Measurements from ENCODE around the gene PDK4.
"Not testable (repeated sequence)": the region's sequence is repeated elsewhere in the genome, so short reads cannot be mapped to it uniquely, and the experiment has no call there.

Gene PDK4

DNA sequence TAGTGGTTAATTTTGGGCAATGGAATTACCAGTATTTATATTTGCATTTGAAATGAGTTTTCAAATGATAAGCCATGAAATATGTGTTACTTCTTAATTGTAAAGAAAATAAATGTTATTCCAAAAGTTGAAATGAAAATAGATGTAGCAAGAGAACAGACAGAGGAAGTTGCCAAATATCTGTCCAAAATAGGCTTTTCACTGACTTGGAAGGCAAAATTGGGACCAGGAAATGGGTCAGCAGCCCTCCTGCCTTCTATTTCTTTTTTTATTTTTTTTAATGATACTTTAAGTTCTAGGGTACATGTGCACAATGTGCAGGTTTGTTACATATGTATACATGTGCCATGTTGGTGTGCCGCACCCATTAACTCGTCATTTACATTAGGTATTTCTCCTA is 8.1 kb upstream of the PDK4 start:
- not testable (repeated sequence) for DNase-seq

DNA sequence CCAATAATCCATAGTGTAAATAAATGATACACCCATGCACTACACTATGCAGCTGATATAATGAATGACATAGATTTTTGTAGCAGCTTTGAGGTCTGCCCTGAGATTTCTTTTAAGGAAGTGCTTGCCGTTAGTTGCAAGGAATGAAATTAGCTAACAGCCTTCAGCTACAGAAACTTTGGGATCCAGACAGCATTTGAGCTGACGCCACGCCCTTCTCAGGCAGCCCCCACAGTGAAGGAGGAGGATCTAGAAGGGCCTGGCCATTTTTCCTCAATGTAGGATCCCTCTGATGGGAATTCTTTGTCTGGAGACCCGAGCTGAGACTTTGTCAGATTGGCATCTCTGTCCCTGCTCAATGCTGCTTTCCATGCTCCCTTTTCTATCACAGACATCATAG is 6.1 kb upstream of the PDK4 start:
- DNase-seq, result no peak

DNA sequence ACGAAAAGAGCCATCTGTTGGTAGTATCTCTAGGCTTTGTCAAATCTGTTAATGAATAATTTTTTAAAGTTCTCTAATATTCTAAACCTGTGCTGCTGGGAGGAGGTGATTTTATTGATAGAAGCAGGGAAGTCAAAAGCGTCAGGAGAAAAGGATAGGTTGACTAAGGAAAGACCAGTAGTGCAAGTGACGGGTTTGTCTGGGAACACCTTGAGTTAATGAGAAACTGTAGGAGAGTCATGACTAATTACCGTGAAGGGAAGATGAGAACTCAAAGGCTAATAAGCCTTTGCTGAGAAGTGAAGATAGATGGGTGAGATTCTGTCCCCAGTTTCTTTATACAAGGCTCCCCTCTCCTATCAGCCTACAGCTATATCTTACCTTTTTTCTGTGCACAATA is 5.0 kb upstream of the PDK4 start:
- DNase-seq, result no peak

DNA sequence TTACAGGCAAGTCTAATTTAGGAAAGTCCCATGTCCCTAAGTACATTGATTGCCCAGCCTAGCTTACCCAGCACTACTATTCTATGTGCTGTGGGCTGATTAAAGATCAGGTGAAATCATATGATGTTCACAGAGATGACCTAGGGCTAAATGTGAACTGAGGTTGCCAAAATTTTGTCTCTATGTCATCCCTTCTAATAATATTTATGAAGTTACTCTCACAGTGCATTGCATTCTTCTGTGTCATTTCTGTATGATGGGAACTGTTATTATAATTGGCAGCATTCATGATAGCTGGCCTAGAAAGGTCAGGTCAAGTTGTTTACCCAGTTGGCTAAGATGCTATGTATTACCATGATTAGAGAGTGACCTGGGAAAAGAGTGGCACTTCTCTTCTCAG is 2.8 kb upstream of the PDK4 start:
- DNase-seq, result no peak

DNA sequence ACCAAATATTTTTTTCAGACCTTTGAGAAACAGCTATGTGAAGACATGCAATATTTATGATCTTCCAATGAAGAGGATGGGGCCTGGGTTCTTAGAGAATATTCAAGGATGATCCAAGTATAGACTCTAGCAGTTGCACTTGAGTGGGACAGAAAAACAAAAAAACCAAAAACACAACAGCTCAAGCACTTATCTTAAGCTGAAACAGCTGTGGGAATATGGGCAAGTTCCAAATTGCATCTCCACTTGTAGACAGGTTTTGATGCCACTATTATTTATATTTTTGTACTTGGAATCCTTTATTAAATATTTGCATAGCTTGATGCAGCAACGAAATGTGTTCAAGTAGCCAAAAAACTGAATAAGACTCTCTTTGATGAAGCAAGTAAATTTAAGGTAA is 2.2 kb upstream of the PDK4 start:
- no peak for DNase-seq

DNA sequence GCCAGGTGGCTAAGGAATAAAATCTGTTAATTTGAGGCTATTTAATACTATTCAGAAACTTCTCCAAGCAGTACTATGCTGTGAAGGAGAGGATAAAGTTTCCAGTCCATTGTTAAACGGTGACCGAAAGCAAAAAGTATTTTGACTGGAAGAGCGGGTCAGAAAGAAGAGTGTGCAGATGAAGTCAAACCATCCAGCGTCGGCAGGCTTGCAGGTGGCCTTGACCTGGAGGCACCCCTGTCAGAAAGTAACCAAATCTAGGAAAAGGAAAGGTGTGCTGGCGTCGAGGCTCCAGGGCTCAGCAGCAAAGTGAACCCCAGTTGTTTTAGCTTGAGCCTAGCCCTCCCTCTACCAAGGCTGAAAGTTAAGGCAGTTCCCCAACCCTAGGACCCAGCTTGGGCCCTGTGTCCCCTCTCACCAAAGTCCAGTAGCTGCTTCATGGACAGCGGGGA is 544 bp downstream of the PDK4 start:
- no peak for DNase-seq

DNA sequence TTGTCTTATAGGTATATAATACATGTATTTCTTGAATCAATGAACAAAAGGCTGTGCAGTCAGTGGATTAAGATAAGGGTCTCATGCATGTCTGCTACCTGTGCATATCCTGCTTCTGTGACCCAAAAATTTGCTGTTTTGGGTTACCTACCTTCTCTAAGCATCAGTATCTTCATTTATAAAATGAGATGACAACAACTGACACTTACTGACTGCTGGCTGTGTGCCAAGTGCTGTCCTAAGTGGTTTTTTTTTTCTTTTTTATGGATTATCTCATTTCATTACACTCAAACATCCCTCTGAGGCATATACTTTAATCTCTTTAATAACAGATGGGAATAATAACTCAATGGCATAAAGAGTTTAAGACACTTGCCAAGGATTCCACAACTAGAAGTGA is 2.1 kb downstream of the PDK4 start:
- no peak for DNase-seq

DNA sequence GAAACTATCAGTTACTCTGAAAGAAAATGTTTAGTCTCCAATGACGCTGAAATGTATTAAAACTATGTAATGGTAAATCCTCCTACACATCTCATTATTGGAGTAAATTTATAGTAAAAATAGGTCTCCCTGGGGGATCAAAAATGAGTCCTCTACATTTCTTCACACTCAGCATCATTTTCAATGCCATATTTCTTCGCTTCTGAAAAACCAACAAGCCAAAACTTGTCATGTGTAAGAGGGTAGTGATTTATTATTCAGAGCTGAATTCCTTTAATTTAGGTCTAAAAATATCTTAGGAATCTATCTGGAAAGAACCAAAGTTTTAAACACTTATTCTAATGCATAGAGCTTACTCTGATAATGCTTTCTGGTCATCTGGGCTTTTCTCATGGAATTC is 3.0 kb downstream of the PDK4 start:
- peak; percentile 33 for DNase-seq

DNA sequence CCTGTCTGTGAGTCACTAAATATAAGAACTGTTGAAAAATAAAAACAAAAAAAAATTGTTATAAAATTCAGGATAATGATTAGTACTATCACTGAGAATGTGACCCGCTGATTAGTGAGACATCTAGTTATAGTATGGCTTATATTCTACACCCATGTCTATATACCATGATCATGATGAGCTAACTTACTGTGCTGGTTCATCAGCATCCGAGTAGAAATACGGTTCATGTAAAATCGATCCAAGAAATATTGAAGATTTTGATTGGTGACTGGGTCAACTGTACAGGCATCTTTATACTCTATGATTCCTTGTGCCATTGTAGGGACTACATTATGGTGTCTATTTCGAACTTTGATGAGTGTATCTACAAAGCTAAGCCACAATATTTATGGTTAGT is 3.7 kb downstream of the PDK4 start:
- DNase-seq, result no peak

DNA sequence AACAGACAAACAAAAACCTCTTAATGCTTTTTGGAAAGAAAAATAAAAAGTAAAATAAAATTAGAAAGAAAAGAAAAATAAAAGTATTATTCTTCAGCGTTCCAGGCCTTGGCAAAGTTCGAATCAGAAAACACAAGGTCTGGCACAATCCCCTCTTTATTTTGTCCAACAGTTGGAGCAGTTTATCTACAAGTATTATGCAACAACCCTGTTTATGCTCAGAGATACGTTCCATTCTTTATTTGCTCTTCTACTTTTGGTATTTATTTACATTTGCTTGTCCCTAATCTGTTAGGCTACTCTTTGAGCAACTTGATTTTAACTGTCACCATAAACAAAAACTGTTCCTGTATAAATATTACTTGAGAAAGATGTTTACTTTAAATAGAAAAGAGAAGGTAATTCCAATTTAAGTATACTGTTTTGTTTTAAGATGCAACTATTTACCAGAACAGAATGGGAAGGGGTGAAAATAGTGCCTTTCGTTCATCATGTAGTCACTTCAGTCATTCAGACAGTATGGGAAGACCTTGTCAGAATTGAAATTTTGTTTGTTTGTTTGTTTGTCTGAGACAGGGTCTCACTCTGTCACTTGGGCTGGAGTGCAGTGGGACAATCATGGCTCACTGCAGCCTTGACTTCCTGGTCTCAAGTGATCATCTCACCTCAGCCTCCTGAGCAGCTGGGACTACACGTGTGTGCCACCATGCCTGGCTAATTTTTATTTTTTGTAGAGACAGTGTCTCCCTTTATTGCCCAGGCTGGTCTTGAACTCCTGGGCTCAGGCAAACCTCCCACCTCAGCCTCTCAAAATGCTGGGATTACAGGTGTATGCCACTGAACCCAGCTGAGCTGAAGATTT is 5.7 kb downstream of the PDK4 start:
- no peak for DNase-seq

DNA sequence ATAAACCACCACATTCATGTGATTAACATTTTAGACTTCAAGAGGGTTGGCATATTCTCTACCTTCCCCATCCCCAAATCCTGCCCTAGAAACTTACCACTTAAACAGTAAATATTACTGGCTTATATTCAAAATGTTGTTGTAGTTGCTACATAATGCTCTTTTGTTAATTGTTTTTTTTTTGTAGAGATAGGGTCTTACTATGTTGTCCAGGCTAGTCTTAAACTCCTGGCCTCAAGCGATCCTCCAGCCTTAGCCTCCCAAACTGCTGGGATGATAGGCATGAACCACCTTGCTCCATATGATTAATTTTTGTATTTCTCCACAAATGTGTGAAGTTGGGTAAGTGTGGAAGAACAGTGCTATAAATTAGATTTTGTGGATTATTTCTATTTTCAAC is 6.5 kb downstream of the PDK4 start:
- DNase-seq, result no peak

DNA sequence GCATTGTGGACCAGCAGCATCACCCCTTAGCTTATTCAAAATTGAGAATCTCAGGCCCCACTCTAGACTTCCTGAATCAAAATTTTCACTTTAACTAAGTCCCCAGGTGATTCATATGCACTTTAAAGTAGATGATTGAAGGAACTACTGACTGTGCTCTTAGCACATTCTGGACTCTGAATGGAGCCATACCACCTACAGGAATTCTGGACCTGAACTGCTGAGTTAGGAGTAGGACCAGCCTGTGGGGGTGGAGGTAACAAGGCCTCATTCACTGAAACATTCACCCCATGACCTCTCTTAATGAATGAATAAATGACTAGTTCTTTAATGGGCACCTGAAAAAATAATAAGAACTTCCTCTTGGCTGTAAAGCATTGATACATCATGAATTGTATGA is 7.3 kb downstream of the PDK4 start:
- no peak for DNase-seq

DNA sequence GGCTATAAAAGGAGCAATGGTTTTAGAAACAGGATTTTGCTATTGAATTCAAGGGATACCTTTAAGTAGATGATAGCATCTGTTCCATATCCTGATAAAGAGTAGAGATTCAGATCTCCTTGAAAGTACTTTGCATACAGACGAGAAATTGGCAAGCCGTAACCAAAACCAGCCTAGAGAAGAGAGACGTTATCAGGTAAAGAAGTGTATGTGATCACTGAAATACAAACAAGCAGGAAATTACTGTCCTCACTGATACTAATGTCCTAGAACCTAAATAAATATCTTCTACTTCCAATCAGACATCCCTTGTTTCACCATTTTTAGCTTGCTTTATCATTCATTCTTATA is 9.4 kb downstream of the PDK4 start:
- no peak for DNase-seq

DNA sequence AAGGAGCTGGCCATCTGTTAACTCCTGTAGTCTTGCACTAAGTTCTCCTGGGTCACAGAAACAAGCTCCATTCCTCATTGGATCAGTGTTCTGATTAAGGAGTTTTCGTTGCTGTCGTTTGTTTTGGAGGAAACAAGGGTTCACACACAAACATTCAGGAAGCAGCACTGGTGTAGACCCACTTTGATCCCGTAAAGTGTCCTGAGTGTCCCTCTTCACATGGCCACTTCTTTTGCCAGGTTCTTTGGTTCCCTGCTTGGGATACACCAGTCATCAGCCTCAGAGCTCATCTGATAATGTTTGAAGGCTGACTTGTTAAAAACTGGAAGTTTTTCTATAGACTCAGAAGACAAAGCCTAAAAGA is 10.9 kb downstream of the PDK4 start:
- DNase-seq, result no peak

DNA sequence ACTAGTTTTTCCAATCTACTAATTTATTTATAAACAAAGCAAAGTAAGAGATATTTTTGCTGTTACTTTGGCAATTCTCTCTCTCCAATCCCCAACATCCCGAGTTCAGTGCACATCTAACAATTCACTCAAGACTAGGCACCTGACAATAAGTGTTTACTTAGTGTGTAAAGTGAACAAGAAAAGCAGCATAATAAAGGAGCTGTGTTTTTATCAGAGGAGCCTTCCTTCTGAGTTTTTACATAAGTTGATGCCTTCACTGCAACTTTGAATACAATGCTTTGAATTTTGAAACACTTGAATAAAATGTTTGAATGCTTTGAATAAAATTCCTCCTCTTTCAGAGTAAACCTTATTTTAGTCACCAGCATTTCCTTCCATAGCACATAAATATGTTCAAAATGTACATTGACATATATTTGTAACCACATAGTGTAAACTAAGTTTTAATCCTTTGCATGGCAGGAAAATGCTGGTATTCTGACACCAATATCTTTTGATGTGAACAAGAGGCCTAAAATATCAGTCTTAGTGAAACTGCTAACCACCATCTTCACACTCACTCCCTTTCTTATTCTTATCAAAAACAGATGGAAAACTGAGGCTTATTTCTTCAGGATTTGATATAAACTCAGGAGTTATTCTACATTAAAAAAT is 11.4 kb downstream of the PDK4 start:
- no peak for DNase-seq

DNA sequence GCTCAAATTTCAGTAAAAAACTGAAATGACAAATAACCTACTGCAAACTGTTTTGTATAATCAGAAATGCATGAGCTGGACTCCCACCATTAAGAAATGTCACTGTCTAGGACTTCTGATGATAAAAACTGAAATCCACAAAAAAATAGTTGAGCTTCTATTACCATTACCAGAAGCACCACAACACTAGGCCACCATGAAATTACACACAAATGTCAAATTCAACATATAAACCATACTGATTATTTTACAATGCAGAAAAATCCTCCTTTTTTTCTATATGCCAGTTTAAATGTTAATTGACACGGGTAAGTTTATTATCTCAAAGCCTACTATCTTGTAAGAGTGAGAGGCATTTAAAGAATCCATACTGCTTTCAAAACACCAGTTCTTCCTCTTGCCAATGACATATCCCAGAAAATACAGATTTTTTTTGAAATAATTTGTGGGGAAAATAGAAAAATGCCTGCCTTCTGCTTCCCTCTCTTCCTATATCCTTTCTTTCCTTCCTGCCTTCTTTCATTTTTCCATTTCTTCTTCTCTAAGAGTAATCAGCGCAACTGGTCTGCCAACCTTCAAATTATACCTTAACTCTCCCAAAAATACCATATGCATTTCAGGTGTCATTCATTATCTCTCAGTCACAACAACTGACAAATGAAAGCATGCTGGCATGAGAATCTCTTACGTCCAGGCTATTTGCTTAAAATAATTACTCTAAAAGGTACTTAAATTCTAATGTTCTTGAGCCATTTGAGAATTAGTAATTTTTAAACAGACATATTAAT is 12.3 kb downstream of the PDK4 start:
- no peak for DNase-seq

DNA sequence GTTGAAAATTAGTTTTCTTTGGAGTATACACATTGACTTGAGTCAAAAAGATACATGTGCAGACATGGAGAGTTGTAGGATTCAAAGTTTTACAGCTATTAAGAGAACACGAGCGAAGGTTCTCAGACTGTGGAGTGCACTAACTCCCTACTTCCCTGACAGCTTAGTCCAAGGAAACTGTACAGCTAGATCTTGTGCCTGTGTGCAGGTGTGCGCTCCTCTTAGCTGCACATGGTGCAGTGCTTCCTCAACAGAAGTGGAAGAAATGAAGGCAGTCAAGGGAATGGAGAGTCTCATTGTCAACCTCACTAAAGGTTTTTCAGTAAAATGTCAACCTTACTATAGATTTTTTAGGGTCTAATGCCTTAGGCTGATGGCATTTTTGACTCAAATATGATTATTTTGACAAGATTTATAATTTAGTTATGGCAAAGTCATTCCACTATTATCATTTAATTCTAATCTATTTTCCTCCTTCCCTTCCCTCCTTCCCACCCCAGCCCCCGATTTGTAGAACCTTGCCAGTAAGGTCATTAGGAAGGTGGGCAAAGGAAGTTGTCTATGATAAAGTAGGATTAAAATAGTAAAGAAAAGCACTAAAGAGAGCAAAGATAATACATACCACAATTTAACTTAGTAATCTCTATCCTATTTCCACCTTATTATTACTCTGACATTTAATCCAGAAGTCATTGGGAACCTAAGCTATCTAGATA is 13.6 kb downstream of the PDK4 start:
- no peak for DNase-seq

DNA sequence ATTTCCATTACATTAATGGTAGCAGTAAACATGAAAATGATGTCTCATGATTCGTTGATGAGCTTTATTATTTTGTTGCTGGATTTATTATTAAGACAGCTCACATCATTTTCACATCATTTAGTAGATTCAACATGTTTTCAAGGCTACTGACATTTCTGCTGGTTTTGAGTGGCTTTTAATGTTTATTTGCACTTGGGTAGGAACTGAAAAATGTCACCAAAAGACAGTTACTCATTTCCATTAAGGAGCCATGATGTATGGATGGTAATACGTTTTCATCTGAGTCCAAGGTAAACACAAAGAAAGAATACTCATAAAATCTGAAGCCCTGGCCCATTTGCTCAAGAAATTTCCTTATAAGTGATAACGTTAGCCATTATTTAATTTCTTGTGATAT is 14.8 kb downstream of the PDK4 start:
- no peak for DNase-seq

DNA sequence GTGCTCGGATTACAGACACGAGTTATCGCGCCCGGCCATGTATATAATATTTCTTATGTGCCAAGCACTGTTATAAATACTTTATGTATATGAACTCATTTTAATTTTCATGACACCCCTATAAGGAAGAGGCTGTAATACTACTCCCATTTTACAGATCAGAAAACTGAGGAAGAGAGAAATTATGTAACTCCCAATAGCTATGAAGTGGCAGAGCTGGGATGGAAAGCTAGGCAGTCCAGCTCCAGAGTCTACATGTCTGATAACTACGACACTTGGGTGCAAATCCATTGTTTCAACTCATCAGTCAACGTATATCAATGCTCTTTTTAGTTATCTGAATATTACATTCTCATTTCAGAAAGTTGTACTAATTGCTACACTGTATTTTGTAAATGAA is 17.0 kb downstream of the PDK4 start:
- no peak for DNase-seq

DNA sequence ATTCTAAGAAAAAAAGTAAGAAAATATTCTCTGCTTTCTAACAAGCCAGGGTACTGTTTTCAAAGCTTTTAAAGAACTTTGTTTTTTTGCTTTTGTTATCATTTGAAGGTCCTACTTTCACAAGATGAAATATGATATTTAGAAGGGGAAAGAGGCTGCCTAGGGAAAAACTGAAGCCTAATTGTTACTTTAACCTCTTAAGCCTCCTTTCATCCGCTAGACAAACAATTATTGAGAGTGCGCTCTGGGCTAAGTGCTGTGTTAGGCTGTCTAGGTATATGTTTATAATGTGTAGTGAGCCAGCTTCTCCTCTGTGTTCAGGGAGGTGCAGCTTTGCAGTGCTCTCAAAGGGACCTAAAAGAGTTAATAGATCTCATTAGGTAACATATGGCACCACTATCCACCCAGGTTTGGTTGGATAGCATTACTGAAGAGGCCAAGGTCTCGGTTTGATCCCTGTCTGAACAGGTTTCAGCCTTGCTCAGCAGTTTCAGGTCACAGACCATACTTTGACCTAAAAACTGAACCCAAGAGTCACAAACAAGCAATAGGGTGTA is 17.9 kb downstream of the PDK4 start:
- no peak for DNase-seq

DNA sequence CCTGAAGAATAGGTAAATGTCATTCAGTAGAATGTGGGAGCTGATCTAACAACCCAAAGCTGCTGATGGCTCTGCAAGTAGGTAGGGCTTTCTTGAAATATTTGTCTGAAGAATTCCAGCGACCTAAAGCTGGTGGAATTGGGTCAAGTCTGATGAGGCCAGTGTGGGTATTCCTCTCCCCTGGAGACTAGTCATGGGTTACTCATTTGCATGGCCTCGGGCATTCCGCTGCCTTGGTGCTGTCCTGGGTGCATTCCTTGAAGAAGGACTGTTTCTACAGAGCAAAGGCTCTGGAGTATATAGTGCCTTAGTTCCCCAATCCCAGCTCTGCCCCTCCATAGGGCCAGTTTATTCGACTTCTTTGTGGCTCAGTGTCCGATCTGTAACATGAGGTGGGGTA is 19.2 kb downstream of the PDK4 start:
- DNase-seq, result no peak

DNA sequence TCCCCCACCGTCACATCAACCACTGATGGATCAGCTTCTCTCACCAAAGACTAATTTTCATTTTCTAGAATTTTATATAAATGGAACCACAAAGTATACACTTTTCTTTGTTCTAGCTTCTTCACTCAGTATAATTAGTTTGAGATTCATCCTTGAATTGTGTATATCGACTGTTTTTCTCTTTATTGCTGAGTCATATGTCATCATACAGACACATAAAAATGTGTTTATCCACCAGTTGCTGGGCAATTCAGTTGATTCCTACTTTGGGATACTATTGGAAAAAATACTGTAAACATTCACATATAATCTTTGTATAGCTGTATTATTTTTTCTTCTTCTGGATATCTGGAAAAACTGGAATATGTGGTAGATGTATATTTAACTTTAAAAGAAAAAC is 26.6 kb downstream of the PDK4 start:
- DNase-seq, result no peak

DNA sequence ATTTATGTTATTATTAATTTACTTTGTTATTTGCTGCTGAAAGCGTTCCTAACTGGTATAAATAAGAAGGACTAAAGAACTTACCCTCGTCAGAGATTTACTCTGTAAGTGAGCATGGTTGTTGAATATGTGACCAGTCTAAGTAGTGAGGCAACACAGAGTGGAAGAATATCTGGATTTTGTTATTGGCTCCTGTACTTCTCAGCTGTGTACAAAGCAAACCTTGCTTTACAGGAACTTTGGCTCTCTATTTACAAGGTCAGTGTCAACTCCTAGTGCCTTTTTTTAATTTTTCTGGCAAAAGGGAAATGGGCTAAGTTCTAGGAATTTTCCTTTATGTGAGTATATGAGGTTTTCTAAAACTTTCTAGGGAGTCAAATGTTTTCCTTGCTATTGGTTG is 35.6 kb downstream of the PDK4 start:
- DNase-seq, result no peak

Data from fibroblast of skin of right quadriceps (primary cell).